KOPT-K1 (cell line): ENCODE results near the gene TMEM154.
"Not testable (repeated sequence)": the region's sequence is repeated elsewhere in the genome, so short reads cannot be mapped to it uniquely, and the experiment has no call there.

Experiments
- H3K27ac ChIP-seq: fragments of 200-600 bp; sonication (generic); 2 replicates; pipeline ENCODE4 v1.5.1; 2016; ENCODE audit warnings: antibody characterized with exemption, mild to moderate bottlenecking, low read depth, low read length; ENCODE audit not compliant: poor library complexity, severe bottlenecking
- H3K36me3 ChIP-seq: fragments of 200-600 bp; sonication (generic); 2 replicates; pipeline ENCODE4 v1.5.1; 2017; ENCODE audit warnings: antibody characterized with exemption, mild to moderate bottlenecking, low read length, moderate library complexity; ENCODE audit not compliant: insufficient read depth
- H3K9me3 ChIP-seq: fragments of 200-600 bp; sonication (generic); 2 replicates; pipeline ENCODE4 v1.5.1; 2017; ENCODE audit warnings: antibody characterized with exemption, low read length, mild to moderate bottlenecking; ENCODE audit not compliant: insufficient read depth, poor library complexity, severe bottlenecking

TMEM154 gene

DNA sequence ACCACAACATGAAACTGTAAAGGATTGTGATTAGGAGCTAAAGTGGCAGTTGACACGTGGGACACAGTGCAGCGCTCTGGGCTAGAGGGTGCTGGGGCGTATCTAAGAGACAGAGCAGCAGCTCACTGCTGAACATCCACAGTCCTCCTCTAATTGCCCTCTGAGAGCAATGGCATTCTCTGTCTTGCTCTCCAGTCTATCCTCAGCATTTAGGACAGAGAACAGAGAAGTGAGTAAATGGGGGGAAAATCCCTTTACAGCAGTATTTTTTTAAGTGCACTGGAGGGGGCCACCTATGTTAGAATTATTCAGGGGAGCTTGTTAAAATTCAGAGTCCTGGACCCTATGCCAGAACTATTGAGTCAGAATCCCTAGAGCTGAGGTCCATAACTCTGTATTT is 4.2 kb upstream of the TMEM154 start:
- Histone ChIP-seq H3K9me3 (no peaks in the 10 kb centered on the region), H3K36me3 (no peaks in the 10 kb centered on the region), H3K27ac (no peak overlapping the region)

DNA sequence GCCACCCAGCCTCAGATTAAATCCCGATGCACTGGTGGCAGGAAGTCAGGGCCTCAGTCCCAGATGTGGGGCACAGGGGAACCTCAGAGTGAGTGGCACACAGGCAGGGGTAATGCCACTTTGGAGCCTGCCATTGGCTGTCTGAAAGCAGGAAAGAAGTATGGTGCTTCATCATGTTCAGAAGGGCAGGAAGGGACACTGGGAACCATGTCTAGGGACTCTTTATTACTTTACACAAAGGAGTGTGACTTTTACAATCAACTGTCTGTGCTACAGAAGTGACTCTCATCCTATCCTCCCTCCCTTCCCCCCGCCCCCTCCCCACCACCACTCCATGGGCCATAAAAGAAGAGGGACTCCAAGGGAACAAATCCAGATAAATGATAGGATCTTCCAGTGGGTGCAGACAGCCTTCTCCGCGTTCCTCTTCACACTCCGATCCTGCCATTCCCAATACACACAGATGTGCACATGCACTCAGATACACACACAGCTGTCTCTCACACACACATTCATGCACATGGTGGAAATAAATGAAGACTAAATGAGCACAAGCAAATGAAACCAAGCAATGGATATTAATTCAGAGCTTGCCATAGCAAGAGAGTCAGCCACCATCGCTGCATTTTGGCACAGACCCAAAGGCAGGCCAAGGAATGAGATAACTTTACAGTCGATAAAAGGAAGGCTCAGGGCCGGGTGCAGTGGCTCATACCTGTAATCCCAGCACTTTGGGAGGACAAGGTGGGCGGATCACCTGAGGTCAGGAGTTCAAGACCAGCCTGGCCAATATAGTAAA is 2.5 kb upstream of the TMEM154 start:
- no peaks in the 10 kb centered on the region for H3K9me3 ChIP-seq
- H3K27ac ChIP-seq, result no peak overlapping the region
- no peaks in the 10 kb centered on the region for H3K36me3 ChIP-seq

DNA sequence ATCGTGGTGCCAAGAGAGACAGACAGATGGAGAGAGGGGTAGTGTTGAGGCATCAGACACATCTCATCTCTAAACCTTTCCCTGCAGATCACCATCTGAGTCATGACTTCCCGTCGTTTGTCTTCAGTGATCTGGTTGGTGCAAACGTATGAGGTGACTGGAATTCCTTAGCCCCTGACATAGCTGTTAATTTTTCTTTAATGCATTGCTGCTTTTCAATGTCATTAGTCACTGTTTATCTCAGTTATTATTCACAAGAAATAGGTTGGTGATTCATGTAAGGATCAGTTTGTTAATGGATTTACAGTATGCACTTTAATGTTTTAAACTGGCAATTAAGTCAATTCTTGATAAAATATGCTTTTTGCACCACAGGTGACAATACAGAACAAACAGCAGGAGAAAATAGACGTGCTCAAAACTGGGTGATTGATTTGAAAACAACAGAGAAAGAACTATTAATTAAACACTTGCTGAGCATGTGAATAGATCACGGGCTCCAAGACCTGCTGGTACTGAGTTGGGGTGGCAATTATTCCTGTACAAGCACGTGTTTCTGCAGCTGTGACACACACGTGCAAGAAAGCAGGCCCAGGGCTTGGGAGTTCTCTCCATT is 1.3 kb upstream of the TMEM154 start:
- Histone ChIP-seq H3K9me3 (no peaks in the 10 kb centered on the region), H3K27ac (no peak overlapping the region), H3K36me3 (no peaks in the 10 kb centered on the region)

DNA sequence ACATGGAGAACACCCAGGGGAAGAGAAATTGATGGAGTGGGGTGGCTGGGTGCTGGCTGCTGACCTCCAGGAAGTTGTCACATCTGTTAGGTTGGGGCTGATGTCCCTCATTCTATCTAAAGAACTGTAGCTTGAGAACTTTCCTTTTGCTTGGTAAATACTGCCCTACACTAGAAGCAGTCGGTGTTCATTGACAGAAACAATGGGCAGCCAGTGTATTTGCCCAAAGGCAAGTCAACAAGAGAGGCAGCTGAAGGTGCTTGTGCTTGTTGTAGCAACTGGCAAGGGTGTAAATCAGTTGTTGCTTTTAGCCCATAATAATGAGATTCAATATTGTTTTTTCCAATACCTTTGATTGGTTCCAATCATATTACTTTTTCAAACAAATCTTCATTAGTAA is 956 bp downstream of the TMEM154 start:
- Histone ChIP-seq H3K9me3 (no peaks in the 10 kb centered on the region), H3K36me3 (no peaks in the 10 kb centered on the region), H3K27ac (peak overlapping the region; percentile 58)

DNA sequence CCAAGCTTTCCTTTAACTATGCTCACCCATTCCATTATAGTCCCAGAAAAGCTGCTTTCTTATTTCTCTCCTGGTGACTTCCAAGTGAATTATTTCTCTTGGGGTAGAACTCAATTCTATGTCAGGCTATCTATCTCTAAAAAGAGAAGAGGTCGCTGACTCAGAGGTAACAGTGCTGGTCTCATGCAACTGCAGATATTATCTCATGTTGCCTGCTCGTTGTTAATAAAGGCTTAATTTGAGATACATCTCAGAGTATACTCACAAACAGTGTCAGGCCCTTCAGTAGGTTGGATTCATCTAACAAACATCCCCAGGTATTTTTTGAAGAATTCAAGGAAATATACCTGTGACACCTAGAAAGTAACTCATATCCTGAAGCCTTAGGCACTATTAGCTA is 2.7 kb downstream of the TMEM154 start:
- Histone ChIP-seq H3K9me3 (no peaks in the 10 kb centered on the region), H3K36me3 (no peaks in the 10 kb centered on the region), H3K27ac (no peak overlapping the region)

DNA sequence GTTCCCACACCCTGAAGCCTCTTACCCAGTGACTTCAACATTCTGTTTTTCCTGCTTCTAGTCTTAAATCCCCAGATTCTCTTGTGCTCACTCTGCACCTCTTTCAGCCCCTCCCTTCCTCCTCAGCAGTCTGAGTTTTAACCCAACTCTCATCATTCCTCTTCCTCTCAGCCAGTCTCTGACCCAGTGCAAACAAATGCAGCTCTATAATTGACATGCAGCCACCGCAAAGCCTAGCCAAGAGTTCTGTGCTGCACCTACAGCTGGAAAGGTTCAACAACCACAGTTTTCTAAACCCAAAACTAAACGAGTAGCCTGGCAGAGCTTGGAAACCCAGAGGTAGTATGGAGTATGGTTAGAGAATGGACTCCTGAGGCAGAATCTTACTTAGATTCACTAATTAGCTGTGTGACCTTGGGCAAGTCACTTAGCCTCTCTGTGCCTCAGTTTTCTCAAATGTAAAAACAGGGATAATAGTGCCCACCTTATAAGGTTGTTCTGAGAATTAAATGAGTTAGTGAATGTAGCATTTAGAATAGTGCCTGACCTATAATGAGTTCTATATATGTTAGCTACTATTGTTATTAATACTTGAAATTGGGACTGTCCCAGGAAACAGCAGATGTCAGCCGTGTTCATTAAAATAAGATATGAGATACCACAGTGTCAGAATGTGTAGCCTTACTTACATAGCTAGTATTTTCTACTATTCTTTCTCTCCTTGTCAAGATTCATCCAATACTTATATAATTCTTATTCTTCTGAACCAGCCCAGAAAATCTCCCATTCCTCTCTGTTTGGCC is 3.5 kb downstream of the TMEM154 start:
- Histone ChIP-seq H3K27ac (no peak overlapping the region), H3K9me3 (no peaks in the 10 kb centered on the region), H3K36me3 (no peaks in the 10 kb centered on the region)

DNA sequence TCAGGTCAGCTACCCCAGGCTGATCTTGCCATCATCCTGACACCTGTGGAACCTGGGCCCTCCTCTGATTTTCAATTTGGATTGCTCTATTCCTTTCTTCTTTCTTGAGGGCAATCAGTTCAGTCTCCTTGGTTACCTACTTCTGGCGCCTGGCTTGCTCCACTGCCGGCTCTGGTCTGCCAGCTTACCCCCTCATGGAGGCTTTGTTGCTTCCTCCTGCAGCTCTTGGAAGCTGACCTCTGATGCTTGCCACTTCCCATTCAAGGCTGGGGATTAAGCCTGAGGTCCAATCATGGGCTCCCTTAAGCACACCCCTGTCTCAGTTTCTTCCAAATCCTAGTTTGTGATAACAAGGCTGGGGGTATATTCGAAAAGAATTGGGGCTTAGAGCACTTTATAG is 5.4 kb downstream of the TMEM154 start:
- H3K9me3 ChIP-seq, result no peaks in the 10 kb centered on the region
- H3K36me3 ChIP-seq, result no peaks in the 10 kb centered on the region
- no peak overlapping the region for H3K27ac ChIP-seq

DNA sequence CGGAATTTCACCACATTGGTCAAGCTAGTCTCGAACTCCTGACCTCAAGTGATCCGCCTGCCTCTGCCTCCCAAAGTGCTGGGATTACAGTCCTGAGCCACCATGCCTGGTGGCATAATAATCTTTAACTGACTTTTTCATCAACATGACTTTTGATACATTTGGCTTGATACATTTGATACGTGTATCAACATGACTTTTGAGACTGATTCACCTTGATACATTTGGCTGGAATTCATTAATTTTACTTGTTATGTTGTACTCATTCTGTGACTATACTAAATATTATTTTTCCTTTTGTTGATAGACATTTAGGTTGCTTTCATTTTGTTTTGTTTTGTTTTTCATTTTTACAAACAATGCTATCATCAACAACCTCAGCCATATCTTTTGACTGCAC is 6.3 kb downstream of the TMEM154 start:
- no peaks in the 10 kb centered on the region for H3K9me3 ChIP-seq
- H3K27ac ChIP-seq, result no peak overlapping the region
- no peaks in the 10 kb centered on the region for H3K36me3 ChIP-seq

DNA sequence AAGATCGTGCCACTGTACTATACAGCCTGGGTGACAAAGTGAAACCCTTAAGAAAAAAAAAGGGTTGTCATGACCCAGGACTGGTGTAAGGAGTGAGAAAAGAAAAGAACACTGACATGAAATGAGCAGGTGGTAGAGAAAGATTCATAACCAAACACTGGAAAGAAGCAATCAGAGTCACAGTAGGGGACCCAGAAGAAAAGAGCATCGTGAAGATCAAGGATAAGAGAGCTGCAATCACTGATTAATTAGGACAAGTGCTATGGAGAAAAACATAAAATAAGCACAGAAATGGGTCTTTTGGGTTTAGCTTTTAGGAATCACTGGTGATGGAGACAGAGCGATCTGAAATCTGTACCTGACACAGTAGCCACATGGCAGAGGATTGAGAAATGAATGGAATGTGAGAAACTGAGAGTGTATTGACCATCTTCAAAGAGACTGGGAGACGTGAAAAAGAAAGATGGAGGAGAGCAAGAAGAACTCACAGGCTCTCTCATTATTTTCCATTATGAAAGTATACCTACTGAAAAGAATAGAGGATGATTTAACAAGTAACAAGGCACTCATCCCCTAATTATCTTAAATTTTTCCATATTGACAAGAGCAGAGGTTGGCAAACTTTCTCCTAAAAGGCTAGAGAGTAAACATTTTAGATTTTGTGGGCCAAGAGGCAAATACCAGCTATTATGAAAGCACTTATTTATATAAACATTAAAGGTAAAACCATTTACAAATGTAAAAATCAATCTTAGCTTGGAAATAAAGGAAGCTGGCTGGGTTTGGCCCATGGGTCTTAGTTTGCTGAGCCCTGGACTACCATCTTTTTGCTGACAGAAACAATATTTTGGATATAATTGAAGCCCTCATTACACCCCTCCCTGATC is 7.3 kb downstream of the TMEM154 start:
- H3K36me3 ChIP-seq, result no peaks in the 10 kb centered on the region
- no peak overlapping the region for H3K27ac ChIP-seq
- no peaks in the 10 kb centered on the region for H3K9me3 ChIP-seq

DNA sequence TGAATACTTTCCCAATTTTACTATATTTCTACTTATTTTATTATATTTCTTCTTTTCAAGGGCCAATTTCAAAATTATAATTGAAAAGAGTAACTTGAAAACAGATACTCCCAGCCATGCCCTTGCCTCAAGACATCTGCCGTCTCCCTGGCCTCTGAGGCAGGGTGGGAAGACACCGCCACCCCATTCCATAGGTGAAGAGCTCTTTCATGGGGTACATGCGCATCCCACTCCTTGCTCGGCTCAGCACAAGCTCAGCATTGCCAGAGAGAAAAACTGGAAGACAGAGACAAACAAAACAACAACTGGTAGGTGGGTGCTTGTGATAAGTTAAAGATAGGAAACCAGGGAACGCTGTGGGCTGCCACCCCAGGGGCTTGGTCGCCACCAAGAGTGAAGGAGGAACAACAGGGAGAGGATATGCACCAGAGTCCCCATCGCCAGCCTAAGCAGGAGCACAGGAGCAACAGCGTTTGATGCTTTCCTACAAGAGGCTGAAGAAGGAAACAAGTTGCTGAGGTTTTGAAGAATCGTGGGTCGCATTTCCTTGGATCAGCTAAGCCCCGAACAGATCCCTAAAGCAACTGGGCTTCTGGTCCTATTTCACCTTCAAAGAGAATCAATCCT is 11.3 kb downstream of the TMEM154 start:
- H3K36me3 ChIP-seq, result no peaks in the 10 kb centered on the region
- H3K9me3 ChIP-seq, result no peaks in the 10 kb centered on the region
- H3K27ac ChIP-seq, result peak overlapping the region; percentile 61

DNA sequence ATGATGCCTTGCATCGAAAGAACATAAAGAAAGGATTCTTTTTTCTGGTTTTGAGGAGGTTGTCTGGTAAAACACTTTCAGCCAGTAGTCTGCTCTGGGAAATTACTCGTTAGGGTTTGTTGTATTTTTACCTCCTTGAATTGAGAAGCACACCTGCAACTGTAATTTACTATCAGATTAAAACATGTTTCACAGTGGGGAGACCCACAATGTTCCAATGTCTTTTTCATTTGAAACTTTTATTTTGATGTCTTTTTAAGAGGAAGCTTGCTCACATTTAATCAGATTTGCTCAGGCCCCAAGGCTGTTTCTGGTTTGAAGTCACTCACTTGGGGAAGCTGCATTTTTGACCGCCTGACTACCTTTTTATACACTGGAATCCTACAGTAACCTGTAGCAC is 12.0 kb downstream of the TMEM154 start:
- Histone ChIP-seq H3K27ac (peak overlapping the region; percentile 61), H3K36me3 (no peaks in the 10 kb centered on the region), H3K9me3 (no peaks in the 10 kb centered on the region)

DNA sequence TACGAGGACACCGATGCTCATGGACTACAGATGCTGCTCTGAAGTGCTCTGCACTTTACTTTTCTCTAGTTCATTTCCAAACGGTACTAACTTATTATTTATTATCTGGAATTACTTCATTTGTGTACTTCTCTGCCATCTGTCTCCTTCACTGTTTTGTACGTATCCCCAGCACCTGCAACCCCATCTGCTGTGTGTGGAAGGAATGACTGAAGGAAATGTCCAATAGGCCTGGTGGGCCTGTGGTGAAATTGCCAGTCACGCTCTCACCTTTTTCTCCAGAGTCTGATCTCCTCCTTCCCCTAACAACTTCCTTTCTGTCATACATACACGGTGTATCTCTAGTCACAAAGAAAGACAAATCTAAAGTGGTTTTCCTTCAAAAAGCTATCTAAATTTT is 12.9 kb downstream of the TMEM154 start:
- H3K9me3 ChIP-seq, result no peaks in the 10 kb centered on the region
- H3K36me3 ChIP-seq, result no peaks in the 10 kb centered on the region
- H3K27ac ChIP-seq, result peak overlapping the region; percentile 61

DNA sequence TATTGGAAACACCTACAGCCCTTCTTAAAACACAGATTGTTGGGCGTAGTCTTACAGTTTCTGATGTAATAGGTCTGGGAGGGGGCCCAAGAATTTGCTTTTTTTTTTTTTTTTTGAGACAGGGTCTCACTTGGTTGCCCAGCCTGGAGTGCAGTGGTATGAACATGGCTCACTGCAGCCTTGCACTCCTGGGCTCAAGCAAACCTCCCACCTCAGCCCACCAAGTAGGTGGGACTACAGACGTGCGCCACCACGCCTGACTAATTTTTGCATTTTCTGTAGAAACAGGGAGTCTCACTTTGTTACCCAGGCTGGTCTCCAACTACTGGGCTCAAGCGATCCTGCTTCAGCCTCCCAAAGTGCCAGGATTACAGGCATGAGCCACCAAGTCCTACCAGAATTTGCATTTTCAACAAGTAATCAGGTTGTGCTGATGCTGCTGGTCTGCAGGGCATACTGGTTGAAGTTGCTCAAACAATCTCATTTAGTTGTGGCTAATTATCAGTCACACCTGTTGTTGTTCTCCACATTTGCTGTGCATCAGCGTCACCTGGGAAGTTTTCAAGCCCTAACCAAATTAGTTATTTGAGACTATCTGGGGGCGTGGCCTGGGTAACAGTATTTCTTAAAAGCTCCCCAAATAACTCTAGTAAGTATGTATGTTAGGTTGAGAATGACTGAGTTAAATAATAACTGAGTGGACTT is 14.0 kb downstream of the TMEM154 start:
- Histone ChIP-seq H3K27ac (no peak overlapping the region), H3K36me3 (no peaks in the 10 kb centered on the region), H3K9me3 (no peaks in the 10 kb centered on the region)

DNA sequence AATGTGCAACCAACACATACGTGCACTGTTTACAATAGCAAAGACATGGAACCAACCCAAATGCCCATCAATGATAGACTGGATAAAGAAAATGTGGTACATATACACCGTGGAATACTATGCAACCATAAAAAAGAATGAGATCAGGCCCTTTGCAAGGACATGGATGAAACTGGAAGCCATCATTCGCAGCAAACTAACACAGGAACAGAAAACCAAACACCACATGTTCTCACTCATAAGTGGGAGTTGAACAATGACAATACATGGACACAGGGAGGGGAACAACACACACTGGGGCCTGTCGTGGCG is 15.8 kb downstream of the TMEM154 start:
- H3K36me3 ChIP-seq, H3K9me3 ChIP-seq, H3K27ac ChIP-seq: not testable (repeated sequence)
